ENCODE data around the gene GDAP1L1. TPM values are rescaled to one million over a fixed set of nuclear protein-coding genes. Genes with fewer than 3 reads are reported as not detected.

Gene GDAP1L1
- total and polyA plus RNA-seq, 2 donors (not counting 3 experiments of a cell fraction or from before 2014, with no cell fraction given): not detected

- H3K9me3 ChIP-seq (replicated peaks; ENCODE audit: control insufficient read depth, insufficient read depth, low read length): no peaks in the 10 kb centered on the region
- no peaks in the 10 kb centered on the region for H3K4me1 ChIP-seq (ENCODE audit: control insufficient read depth, extremely low read depth, insufficient read depth, low read length)
- no peak overlapping the region for H3K4me2 ChIP-seq (ENCODE audit: insufficient read depth, low read length)
- DNase-seq (ENCODE audit: low read depth, low spot score) (no peak), FAIRE-seq (no peak)
- dilution Hi-C loops (cut with MboI; ENCODE audit: extremely low pct_ligation_motif_present, low sequenced_read_pairs): no loop called here
- intact Hi-C loops (cut with micrococcal nuclease): no loop called here
- H3K36me3 ChIP-seq (ENCODE audit: control insufficient read depth in 2 of 2, extremely low read depth in 1 of 2, insufficient read depth in 2 of 2, low read length in 2 of 2): no peaks in the 10 kb centered on the region
- TF ChIP-seq FOS (IDR thresholded peaks at IDR 0.05; ENCODE audit: borderline replicate concordance, insufficient read depth, low read length) (no peak), POLR2AphosphoS5 (IDR thresholded peaks at IDR 0.05; ENCODE audit: insufficient read depth, low read depth, low read length) (no peak), GATA2 (IDR thresholded peaks at IDR 0.05; ENCODE audit: insufficient read depth, insufficient read length, low read depth, low read length) (no peak), MYC (IDR thresholded peaks at IDR 0.05; ENCODE audit: low read depth, low read length) (no peak), JUN (IDR thresholded peaks at IDR 0.05; ENCODE audit: borderline replicate concordance, insufficient read depth, insufficient read length, low read depth) (no peak), EZH2 (IDR thresholded peaks at IDR 0.05; ENCODE audit: borderline replicate concordance, low read depth, low read length, severe bottlenecking) (no peak), MAX (IDR thresholded peaks at IDR 0.05; ENCODE audit: insufficient read depth, insufficient read length) (no peak), POLR2A (IDR thresholded peaks at IDR 0.05; ENCODE audit: low read depth, low read length) (no peak)
- TF ChIP-seq, protein P1, sequence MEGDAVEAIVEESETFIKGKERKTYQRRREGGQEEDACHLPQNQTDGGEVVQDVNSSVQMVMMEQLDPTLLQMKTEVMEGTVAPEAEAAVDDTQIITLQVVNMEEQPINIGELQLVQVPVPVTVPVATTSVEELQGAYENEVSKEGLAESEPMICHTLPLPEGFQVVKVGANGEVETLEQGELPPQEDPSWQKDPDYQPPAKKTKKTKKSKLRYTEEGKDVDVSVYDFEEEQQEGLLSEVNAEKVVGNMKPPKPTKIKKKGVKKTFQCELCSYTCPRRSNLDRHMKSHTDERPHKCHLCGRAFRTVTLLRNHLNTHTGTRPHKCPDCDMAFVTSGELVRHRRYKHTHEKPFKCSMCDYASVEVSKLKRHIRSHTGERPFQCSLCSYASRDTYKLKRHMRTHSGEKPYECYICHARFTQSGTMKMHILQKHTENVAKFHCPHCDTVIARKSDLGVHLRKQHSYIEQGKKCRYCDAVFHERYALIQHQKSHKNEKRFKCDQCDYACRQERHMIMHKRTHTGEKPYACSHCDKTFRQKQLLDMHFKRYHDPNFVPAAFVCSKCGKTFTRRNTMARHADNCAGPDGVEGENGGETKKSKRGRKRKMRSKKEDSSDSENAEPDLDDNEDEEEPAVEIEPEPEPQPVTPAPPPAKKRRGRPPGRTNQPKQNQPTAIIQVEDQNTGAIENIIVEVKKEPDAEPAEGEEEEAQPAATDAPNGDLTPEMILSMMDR (IDR thresholded peaks at IDR 0.05; ENCODE audit: extremely low read depth in 1 of 2, insufficient read depth in 1 of 2, low read depth in 1 of 2, low read length in 2 of 2): no peak
- H2AFZ ChIP-seq (ENCODE audit: low read depth, low read length): no peak overlapping the region
- no peak overlapping the region for H3K4me3 ChIP-seq (replicated peaks in 1 of 3; ENCODE audit: insufficient read depth in 1 of 3, low read depth in 1 of 3, low read length in 3 of 3)
- POLR2A ChIA-PET: no interaction called here
- no peak overlapping the region for H3K27ac ChIP-seq (ENCODE audit: insufficient read depth, low read depth, low read length)
- H3K27me3 ChIP-seq (ENCODE audit: control insufficient read depth in 2 of 2, insufficient read depth in 2 of 2, low read length in 2 of 2): no peaks in the 10 kb centered on the region
- CTCF ChIA-PET: interaction anchor here (0.9 kb wide), 1 partner anchor 58 kb away, joined by 3 read pairs; no protein-coding TSS in a partner anchor
- H4K20me1 ChIP-seq (replicated peaks; ENCODE audit: control insufficient read depth, extremely low read depth, insufficient read depth, low read length): no peaks in the 10 kb centered on the region
- no peaks in the 10 kb centered on the region for H3K79me2 ChIP-seq (ENCODE audit: control insufficient read depth, insufficient read depth, low read length)
- no TSS peak for BruUV-seq (replicated peaks)
- H3K9ac ChIP-seq (replicated peaks; ENCODE audit: extremely low read depth, insufficient read depth, low read length): no peak overlapping the region
- H3K9me1 ChIP-seq (replicated peaks; ENCODE audit: control insufficient read depth, extremely low read depth, insufficient read depth, low read length): no peaks in the 10 kb centered on the region
These were observed 7.0 kb downstream of the GDAP1L1 start for GRCh38 chr20:44254073-44254472.
